GM18873 (cell line): Measurements from ENCODE around the gene U2AF1L4.
"Not testable (repeated sequence)": the region's sequence is repeated elsewhere in the genome, so short reads cannot be mapped to it uniquely, and the experiment has no call there.

Experiments
- ATAC-seq: cut with Tn5 transposase; IDR thresholded peaks from one replicate; pipeline ENCODE4 v1.9.1; 2021; ENCODE audit warnings: mild to moderate bottlenecking, moderate library complexity, moderate number of reproducible peaks; ENCODE audit not compliant: unreplicated experiment, low FRiP score

Gene U2AF1L4

DNA sequence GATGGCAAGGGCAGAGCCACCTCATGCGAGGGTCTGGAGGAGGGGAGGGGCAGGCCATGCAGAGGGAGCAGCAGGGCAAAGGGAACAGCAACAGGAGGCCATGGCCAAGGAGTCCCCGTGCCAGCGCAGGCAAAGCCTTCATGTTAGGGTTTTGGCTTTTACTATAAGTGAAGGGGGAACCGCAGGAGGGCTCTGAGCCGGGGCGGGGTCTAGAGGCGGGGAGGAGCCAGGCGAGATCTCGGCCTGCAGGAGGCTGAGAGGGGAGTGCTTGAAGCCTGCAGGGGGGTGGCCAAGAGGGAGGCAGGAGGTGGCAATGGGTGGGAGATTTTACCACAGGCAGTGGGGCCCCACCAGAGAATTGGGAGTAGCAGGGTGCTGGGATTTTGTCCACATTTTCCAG is 36.4 kb upstream of the U2AF1L4 start:
- ATAC-seq = no peak

DNA sequence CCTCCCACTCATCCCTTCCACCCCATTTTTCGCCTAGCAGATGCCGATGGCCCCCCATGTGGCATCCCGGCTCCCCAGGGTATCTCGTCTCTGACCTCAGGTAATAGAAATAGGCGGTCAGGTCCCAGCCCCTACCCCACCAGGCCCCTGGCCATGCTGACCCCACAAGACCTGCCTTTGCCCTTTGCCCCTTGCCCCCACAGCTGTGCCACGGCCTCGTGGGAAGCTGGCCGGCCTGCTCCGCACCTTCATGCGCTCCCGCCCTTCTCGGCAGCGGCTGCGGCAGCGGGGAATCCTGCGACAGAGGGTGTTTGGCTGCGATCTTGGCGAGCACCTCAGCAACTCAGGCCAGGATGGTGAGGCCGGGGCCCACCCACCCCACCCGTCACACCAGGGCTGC is 35.5 kb upstream of the U2AF1L4 start:
- no peak for ATAC-seq

DNA sequence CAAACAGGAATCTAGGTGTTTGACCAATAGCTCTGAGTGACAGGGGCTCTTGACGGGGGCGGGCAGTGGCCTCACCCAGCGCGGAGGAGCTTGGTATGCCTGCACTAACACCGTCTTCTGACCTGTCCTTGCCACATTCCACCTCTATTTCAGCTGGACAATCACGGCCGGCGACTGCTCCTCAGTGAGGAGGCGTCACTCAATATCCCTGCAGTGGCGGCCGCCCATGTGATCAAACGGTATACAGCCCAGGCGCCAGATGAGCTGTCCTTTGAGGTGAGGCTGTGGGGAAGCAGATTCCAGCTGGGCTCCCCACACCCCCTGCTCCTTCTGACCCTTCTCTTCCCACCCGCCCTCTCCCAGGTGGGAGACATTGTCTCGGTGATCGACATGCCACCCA is 34.8 kb upstream of the U2AF1L4 start:
- ATAC-seq = no peak

GRCh38 chr19:35779033-35779432 is 33.8 kb upstream of the U2AF1L4 start:
- ATAC-seq = no peak

GRCh38 chr19:35777961-35778360 is 32.7 kb upstream of the U2AF1L4 start:
- ATAC-seq = no peak

GRCh38 chr19:35777086-35777841 is 32.0 kb upstream of the U2AF1L4 start:
- ATAC-seq = no peak

DNA sequence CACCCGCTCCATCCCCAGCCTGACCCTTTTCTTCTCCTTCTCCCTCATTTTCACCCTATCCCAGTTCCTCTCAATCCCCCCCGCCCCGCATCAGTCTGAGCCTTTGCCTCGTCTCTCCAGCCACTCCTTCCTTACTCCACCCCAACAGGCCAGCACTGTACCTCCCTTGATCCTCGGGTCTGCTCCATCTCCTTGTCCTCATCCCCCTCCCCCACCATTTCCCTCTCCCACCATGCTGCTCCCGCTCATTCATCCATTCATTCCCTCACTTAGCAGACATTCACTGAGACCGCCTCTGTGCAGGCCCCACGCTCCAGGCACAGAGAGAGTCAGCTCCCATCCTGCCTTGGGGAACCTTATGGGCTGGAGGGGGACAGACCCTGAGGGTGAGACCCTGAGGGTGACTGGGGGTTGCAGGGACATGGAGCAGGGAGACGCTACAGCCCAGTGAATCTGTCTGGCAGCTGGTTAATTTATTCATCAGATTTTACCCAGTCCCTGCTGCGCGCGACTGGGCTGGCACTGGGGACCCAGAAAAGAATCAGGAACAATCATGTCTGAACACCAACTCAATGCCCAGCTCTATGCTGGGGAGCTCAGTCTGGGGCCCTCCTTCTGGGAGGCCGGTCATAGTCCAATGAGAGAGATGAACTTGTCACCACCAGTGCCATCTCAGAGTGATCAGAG is 31.0 kb upstream of the U2AF1L4 start:
- ATAC-seq = no peak

DNA sequence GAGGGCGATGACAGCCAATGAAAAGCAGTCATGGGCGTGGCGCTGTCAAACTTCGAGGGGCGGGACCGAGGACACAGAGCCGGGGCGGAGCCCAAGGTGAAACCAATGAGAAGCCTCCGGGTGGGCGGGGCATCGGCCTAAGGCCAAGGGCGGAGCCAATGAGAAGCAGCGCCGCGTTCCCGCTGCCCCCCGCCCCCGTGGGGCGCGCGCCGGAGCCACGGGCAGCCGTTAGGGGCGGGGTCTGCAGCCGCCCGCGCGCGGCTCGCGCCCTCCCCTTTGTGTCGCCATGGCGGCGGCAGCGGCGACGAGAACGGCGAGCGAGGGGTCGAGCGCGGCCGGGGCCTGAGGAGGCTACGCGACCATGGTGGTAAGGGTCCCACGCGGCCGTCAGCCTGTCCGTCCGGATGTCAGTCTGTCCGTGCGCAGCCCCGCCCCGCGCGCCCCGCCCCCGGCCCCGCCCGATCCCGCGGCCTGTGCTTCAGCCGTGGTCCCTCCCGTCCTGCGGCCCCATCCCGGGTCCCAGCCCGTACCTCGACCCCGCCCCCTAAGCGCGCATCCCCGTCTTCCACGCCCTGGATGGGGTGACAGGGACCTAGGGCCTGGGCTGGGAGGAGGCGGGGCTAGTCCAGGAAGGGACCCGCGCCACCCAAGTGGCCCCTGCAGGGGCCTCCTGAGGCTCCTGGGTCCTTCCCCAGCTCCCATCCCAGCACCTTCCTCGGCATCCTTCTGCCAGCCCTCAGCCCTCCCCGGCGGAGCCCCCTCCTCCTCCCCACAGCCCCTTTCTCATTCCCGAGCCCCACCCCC is 30.3 kb upstream of the U2AF1L4 start, which contains the start of gene ARHGAP33:
ARHGAP33 (plus strand) TSS at position 267 of the 804 bp plus-strand sequence; CDS start at position 362, 95 bp downstream.
- peak; percentile 84 for ATAC-seq

DNA sequence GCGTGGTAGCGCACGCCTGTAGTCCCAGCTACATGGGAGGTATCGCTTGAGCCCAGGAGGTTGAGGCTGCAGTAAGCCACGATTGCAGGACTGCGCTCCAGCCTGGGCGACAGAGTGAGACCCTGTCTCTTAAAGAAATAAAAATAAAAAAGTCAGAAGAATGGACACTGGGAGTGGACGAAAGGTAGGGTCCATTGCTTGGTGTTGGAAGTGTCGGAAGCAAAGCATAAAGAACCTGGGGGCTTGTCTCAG is 29.8 kb upstream of the U2AF1L4 start:
- no peak for ATAC-seq

GRCh38 chr19:35774274-35775045 is 29.2 kb upstream of the U2AF1L4 start:
- no peak for ATAC-seq

DNA sequence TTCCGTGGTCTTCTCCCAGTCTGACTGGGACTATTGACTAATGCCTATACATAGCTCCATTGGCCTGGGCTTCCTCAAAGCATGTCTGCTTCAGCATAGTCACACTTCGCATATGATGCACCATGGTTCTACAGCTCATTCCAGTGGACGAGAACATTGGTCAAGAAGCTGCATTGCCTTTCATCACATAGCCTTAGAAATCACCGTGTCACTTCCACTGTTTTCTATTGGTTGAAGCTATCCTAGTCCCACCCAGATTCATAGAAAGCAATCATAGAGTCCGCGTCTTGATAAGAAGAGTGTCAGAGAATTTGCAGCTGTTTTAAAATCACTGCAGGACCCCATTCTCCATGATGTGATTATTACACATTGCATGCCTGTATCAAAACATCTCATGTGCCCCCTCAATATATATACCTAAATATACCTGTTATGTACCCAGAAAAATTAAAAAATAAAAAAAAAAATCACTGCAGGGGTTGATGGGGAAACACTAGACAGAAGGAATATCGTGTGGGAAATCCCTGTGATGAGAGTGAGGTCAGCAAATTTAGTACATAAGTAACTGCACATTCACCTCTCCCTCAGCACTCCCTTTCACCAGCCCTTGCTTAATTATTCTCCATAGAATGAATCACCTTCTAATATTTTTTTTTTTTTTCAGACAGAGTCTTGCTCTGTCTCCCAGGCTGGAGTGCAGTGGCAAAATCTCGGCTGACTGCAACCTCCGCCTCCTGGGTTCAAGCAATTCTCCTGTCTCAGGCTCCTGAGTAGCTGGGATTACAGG is 28.0 kb upstream of the U2AF1L4 start:
- no peak for ATAC-seq

DNA sequence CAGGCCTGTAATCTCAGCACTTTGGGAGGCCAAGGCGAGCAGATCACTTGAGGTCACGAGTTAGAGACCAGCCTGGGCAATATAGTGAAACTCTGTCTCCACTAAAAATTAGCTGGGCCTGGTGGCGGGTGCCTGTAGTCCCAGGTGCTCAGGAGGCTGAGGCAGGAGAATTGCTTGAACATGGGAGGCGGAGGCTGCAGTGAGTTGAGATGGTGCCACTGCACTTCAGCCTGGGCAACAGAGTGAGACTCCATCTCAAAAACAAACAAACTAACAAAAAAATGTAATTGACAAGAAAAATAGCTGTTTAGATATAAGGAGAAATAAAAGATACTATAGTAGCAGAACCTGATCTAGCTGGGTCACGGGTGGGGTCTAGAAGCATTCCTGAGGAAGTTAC is 27.1 kb upstream of the U2AF1L4 start:
- ATAC-seq = not testable (repeated sequence)

DNA sequence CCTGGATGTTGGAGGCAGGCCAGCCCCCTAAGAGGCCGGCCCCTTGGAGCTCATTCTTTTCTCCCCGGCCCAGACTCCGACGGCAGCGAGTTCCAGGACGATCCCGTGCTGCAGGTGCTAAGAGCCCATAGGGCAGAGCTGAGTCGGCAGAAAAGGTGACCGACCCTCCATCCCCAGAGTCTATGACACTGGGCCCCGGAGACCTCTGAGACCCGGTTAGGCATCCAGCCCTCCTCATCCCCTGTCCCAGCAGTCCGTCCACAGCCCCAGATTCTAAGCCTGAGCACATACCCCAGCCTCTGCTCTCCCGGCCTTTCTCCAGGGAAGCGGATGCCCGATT is 22.8 kb upstream of the U2AF1L4 start:
- ATAC-seq = no peak

GRCh38 chr19:35767288-35768081 is 22.3 kb upstream of the U2AF1L4 start:
- no peak for ATAC-seq

GRCh38 chr19:35766571-35767104 is 21.4 kb upstream of the U2AF1L4 start:
- no peak for ATAC-seq

GRCh38 chr19:35764432-35765315 is 19.5 kb upstream of the U2AF1L4 start:
- no peak for ATAC-seq

DNA sequence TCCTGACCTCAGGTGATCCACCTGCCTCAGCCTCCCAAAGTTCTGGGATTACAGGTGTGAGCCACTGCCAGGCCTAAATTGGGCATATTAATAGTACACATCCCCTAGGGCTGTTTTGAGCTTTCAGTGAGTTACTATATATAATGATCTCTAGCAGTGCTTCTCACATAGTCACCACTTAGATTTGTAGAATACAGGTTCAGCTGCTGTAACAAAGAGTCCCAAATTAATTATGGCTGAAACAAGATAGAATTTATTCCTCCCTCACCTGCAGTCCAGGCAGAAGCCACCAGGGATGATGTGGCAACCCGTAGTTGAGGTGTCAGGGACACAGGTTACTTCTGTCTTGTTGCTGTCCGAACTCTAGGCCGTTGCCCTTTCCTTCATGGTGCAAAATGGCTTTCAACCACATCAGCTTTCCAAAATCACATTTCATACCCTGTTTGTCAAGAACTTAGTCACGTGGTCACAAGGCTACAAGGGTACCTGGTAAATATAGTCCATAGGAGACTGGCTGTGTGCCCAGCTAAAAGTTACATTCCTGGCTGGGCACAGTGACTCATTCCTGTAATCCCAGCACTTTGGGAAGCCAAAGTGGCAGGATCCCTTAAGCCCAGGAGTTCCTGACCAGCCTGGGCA is 15.6 kb upstream of the U2AF1L4 start:
- no peak for ATAC-seq

GRCh38 chr19:35759697-35760096 is 14.5 kb upstream of the U2AF1L4 start:
- no peak for ATAC-seq
